Neural cell (in vitro differentiated cells): Measurements from ENCODE around the gene FAM131B.

ENCODE experiments used
- EZH2 ChIP-seq: fragments of 200-600, 300-800 bp; shearing (Covaris generic), sonication (generic); IDR thresholded peaks from 2 replicates; pipeline ENCODE4 v1.6.1; 2014; ENCODE audit warnings: antibody characterized with exemption, low read length, borderline replicate concordance, mild to moderate bottlenecking; ENCODE audit not compliant: insufficient read depth, poor library complexity, severe bottlenecking
- TF ChIP-seq, protein P1 (sequence below): fragments of 450-650 bp; IDR thresholded peaks from 2 replicates; pipeline ENCODE4 v1.5.1; 2014; ENCODE audit warnings: antibody characterized with exemption, mild to moderate bottlenecking, moderate library complexity; ENCODE audit not compliant: poor library complexity, severe bottlenecking

DNA sequence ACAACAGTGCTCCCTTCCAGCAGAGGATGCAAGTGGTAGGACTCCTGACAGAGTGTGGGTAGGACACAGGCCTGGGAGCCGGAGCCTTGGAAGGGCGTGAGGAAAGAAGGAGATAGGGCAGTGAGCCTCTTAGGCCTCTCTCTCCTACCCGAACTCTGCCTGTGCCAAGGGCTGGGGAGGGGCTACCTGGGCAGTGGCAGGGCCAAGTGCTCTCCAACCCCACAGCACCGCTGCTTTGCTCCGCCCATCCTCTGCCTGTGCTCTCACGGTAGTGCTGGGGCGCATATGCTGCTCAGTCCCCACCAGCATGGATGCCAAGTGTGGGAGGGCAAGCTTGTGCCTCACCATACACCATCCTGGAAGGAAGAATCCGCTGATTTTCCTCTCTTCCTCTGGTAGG, 7.5 kb downstream of the FAM131B start:
- TF ChIP-seq, protein P1, sequence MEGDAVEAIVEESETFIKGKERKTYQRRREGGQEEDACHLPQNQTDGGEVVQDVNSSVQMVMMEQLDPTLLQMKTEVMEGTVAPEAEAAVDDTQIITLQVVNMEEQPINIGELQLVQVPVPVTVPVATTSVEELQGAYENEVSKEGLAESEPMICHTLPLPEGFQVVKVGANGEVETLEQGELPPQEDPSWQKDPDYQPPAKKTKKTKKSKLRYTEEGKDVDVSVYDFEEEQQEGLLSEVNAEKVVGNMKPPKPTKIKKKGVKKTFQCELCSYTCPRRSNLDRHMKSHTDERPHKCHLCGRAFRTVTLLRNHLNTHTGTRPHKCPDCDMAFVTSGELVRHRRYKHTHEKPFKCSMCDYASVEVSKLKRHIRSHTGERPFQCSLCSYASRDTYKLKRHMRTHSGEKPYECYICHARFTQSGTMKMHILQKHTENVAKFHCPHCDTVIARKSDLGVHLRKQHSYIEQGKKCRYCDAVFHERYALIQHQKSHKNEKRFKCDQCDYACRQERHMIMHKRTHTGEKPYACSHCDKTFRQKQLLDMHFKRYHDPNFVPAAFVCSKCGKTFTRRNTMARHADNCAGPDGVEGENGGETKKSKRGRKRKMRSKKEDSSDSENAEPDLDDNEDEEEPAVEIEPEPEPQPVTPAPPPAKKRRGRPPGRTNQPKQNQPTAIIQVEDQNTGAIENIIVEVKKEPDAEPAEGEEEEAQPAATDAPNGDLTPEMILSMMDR: no peak
- TF ChIP-seq EZH2: no peak
